Measurements from ENCODE around the gene GATD1. TPM values are rescaled to one million over a fixed set of nuclear protein-coding genes. Genes with fewer than 3 reads are reported as not detected.

The GATD1 gene
- total RNA-seq, 1 experiment from 2014 or later: 88.7 TPM

DNA sequence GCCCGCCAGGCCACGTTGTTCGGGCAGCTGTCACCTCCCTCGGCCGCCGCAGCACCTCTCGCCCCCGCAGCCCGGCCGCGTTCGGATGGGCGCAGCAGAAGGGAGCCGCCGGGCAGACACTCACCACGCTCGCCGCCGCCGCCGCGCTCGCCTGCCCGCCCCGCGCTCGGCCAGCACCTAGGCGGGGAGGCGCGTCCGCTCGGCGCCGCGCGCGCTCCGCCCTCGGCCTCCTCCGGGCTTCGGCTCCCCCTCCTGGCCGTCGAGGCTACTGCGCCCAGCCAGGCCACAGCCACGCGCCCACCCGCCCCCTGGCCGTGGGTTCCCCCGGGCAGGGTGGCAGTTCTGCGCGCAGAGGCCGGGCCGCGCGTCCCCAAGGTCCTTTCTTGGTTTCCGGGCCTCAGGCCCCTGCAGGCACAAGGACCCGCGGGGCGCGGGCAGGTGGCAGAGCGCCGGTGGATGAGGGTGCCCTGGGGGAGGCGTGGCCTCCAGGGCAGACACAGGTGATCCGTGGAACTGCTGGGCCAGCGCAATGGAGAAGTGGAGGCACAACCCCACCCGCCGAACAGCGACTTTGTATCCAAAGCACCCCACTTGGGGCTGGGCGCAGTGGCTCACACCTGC, 20.9 kb upstream of the GATD1 start, which contains the start of gene SLC25A22:
Gene SLC25A22, minus strand, starts transcription at position 189 of the 621 bp plus-strand sequence. CDS start 3,275 bp downstream, outside the sequence.
- ChIA-PET RAD21 (ENCODE audit: low non-redundant PET in 1 of 2, low total read pairs in 2 of 2, uncharacterized antibody in 2 of 2, unreplicated experiment in 2 of 2) (no interaction called here), POLR2A (no interaction called here), CTCF (no interaction called here)
- Histone ChIP-seq H3K9ac (ENCODE audit: low read length) (peak within 1 kb of the TSS; percentile 94), H3K36me3 (ENCODE audit: control insufficient read depth in 1 of 2, insufficient read depth in 2 of 2, low read length in 2 of 2) (peaks cover 0 to 9% of the 10 kb centered on the region in 2 experiments; a peak in 1 of 4 replicates), H3K4me2 (ENCODE audit: low read length) (peak within 1 kb of the TSS; percentile 97), H3K27ac (ENCODE audit: low read depth, low read length) (peak within 1 kb of the TSS; percentile 91), H4K20me1 (ENCODE audit: insufficient read depth) (no peaks in the 10 kb centered on the region), H3K4me3 (replicated peaks in 1 of 2; ENCODE audit: low read depth in 1 of 2, low read length in 2 of 2) (peak within 1 kb of the TSS; percentile 86 to 92), H3K9me3 (ENCODE audit: control insufficient read depth in 1 of 2, insufficient read depth in 1 of 2, low read depth in 1 of 2, low read length in 2 of 2) (no peaks in the 10 kb centered on the region), H3K79me2 (ENCODE audit: insufficient read depth, low read length) (peaks cover 29% of the 10 kb centered on the region), H3K4me1 (ENCODE audit: control insufficient read depth in 1 of 2, insufficient read depth in 2 of 2, low read length in 2 of 2) (peaks cover 16 to 42% of the 10 kb centered on the region in 2 experiments), H3K9me2 (ENCODE audit: insufficient read depth) (no peaks in the 10 kb centered on the region), H3K27me3 (ENCODE audit: insufficient read depth, low read length) (no peaks in the 10 kb centered on the region), H2AFZ (ENCODE audit: low read depth, low read length, poor library complexity, severe bottlenecking) (no peak within 1 kb of the TSS)
- intact Hi-C loops (cut with micrococcal nuclease): no loop called here
- DNase-seq (ENCODE audit: low read depth, low spot score) (no peak), ATAC-seq (peak; percentile 66)
- TF ChIP-seq POLR2A (IDR thresholded peaks at IDR 0.05; ENCODE audit: borderline replicate concordance, extremely low read depth, insufficient read depth, insufficient read length) (peak; percentile 49), SP1 (IDR thresholded peaks at IDR 0.05; ENCODE audit: low read depth) (no peak), ZFX (IDR thresholded peaks at IDR 0.05) (peak; percentile 29; the same call in 1 of the 2 replicates), CBX3 (IDR thresholded peaks at IDR 0.05; ENCODE audit: low read depth) (no peak), YY1 (IDR thresholded peaks at IDR 0.05; ENCODE audit: extremely low read depth, insufficient replicate concordance, low read depth, low read length) (peak; percentile 3), POLR2AphosphoS5 (IDR thresholded peaks at IDR 0.05; ENCODE audit: low read depth, low read length) (peak; percentile 51)
- TF ChIP-seq, protein P1, sequence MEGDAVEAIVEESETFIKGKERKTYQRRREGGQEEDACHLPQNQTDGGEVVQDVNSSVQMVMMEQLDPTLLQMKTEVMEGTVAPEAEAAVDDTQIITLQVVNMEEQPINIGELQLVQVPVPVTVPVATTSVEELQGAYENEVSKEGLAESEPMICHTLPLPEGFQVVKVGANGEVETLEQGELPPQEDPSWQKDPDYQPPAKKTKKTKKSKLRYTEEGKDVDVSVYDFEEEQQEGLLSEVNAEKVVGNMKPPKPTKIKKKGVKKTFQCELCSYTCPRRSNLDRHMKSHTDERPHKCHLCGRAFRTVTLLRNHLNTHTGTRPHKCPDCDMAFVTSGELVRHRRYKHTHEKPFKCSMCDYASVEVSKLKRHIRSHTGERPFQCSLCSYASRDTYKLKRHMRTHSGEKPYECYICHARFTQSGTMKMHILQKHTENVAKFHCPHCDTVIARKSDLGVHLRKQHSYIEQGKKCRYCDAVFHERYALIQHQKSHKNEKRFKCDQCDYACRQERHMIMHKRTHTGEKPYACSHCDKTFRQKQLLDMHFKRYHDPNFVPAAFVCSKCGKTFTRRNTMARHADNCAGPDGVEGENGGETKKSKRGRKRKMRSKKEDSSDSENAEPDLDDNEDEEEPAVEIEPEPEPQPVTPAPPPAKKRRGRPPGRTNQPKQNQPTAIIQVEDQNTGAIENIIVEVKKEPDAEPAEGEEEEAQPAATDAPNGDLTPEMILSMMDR (IDR thresholded peaks at IDR 0.05 in 2 of 3, conservative IDR thresholded peaks at IDR 0.05 in 1 of 3; ENCODE audit: borderline replicate concordance in 1 of 3, insufficient read depth in 1 of 3, low read depth in 2 of 3, low read length in 2 of 3): peak in 2 of 3 experiments; percentile 60 to 69; a peak in 4 of 6 replicates
- no TSS peak for BruUV-seq (replicated peaks)
